ENCODE results near the gene OR51F1. TPM values are rescaled to one million over a fixed set of nuclear protein-coding genes. Genes with fewer than 3 reads are reported as not detected.
"Not testable (repeated sequence)": the region's sequence is repeated elsewhere in the genome, so short reads cannot be mapped to it uniquely, and the experiment has no call there.

The OR51F1 gene, protein sequence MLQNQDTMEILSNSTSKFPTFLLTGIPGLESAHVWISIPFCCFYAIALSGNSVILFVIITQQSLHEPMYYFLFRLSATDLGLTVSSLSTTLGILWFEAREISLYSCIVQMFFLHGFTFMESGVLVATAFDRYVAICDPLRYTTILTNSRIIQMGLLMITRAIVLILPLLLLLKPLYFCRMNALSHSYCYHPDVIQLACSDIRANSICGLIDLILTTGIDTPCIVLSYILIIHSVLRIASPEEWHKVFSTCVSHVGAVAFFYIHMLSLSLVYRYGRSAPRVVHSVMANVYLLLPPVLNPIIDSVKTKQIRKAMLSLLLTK
- not detected for polyA plus RNA-seq (2013, experiment 1 of 2)
- polyA plus RNA-seq (2013, experiment 2 of 2), result not detected

DNA sequence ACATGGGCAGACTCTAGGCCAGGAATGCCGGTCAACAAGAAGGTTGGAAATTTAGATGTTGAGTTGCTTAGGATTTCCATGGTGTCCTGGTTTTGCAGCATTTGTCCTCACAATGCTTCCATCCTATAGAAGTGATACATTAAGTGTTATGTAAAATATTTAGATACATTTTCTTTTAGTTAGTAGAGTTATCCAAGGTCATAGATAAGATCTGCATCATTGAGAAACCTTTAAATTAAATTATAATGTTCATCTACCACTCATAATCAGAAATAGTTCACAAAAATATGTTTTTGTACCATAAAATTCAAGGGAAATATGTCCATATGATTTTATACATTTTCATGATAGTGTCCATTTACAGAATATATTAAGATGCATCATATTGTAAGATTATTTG is at the start of gene OR51F1:
OR51F1 (minus strand) TSS at position 101 of the 400 bp plus-strand sequence; CDS start at position 101, 0 bp downstream.
- no CpG with 5 or more reads among the region's 1 CpG for WGBS (ENCODE audit: extremely low coverage, insufficient coverage, low lambda C conversion rate)
- H2BK120ac ChIP-seq (ENCODE audit: low read depth, low read length), result no peak within 1 kb of the TSS
- H3K36me3 ChIP-seq (ENCODE audit: control insufficient read depth, insufficient read depth, low read length), result no peaks in the 10 kb centered on the region
- H2AK5ac ChIP-seq (ENCODE audit: low read length), result no peak within 1 kb of the TSS
- no peak for DNase-seq
- no peak within 1 kb of the TSS for H3K4ac ChIP-seq (ENCODE audit: low read depth, low read length)
- H3K56ac ChIP-seq (ENCODE audit: low read length), result no peak within 1 kb of the TSS
- no peak within 1 kb of the TSS for H2BK15ac ChIP-seq (replicated peaks; ENCODE audit: low read depth)
- no peaks in the 10 kb centered on the region for H3K4me1 ChIP-seq (ENCODE audit: control insufficient read depth, low read depth, low read length)
- no peak within 1 kb of the TSS for H2BK5ac ChIP-seq (ENCODE audit: low read length)
- H4K8ac ChIP-seq (ENCODE audit: low read depth, low read length), result no peak within 1 kb of the TSS
- no peaks in the 10 kb centered on the region for H3K79me1 ChIP-seq (ENCODE audit: low read length)
- no peak within 1 kb of the TSS for H3K23ac ChIP-seq (ENCODE audit: low read length)
- no peak within 1 kb of the TSS for H3K18ac ChIP-seq (ENCODE audit: low read length)
- H3K9ac ChIP-seq (ENCODE audit: low read length), result no peak within 1 kb of the TSS
- H3K4me3 ChIP-seq (ENCODE audit: low read length), result no peak within 1 kb of the TSS
- H4K5ac ChIP-seq (ENCODE audit: low read length), result no peak within 1 kb of the TSS
- no peak within 1 kb of the TSS for H3K4me2 ChIP-seq (ENCODE audit: low read length)
- H3K27ac ChIP-seq (ENCODE audit: low read depth, low read length), result no peak within 1 kb of the TSS
- H3K79me2 ChIP-seq (ENCODE audit: control insufficient read depth, insufficient read depth, low read length), result no peaks in the 10 kb centered on the region
- H3K27me3 ChIP-seq (ENCODE audit: insufficient read depth, low read length, poor library complexity), result no peaks in the 10 kb centered on the region

DNA sequence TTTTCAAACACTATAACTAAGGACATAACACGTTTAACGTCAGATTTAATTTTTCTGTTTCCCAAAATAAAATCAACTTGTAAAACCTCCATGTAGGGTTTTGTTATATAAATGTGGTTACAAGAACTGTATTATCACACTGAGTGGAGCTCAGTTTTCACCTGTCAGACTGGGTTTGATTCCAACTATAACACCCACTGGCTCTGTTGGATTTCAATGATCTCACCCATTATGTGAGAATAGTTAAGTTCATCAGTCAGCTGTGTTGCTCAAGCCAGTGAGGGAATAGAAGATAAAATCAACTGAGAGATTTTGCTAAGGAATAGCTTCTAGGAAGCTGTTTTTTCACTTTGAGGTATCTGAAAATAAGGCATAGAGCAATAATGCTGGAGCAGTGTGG is 39.5 kb upstream of the OR51F1 start:
- H3K4me2 ChIP-seq (ENCODE audit: low read length), result no peak overlapping the region
- no CpG with 5 or more reads among the region's 2 CpGs for WGBS (ENCODE audit: extremely low coverage, insufficient coverage, low lambda C conversion rate)
- no peak overlapping the region for H3K9ac ChIP-seq (ENCODE audit: low read length)
- no peaks in the 10 kb centered on the region for H3K27me3 ChIP-seq (ENCODE audit: insufficient read depth, low read length, poor library complexity)
- DNase-seq, result no peak
- H3K4me1 ChIP-seq (ENCODE audit: control insufficient read depth, low read depth, low read length), result no peaks in the 10 kb centered on the region
- H3K23ac ChIP-seq (ENCODE audit: low read length), result no peak overlapping the region
- no peak overlapping the region for H4K5ac ChIP-seq (ENCODE audit: low read length)
- no peaks in the 10 kb centered on the region for H3K36me3 ChIP-seq (ENCODE audit: control insufficient read depth, insufficient read depth, low read length)
- no peak overlapping the region for H2BK120ac ChIP-seq (ENCODE audit: low read depth, low read length)
- H3K18ac ChIP-seq (ENCODE audit: low read length), result no peak overlapping the region
- H3K79me2 ChIP-seq (ENCODE audit: control insufficient read depth, insufficient read depth, low read length), result no peaks in the 10 kb centered on the region
- no peaks in the 10 kb centered on the region for H3K79me1 ChIP-seq (ENCODE audit: low read length)
- H3K4ac ChIP-seq (ENCODE audit: low read depth, low read length), result no peak overlapping the region
- H2BK5ac ChIP-seq (ENCODE audit: low read length), result no peak overlapping the region
- no peak overlapping the region for H4K8ac ChIP-seq (ENCODE audit: low read depth, low read length)
- H3K4me3 ChIP-seq (ENCODE audit: low read length), result no peak overlapping the region
- H3K27ac ChIP-seq (ENCODE audit: low read depth, low read length), result no peak overlapping the region
- H2AK5ac ChIP-seq (ENCODE audit: low read length), result no peak overlapping the region
- no peak overlapping the region for H3K56ac ChIP-seq (ENCODE audit: low read length)
- no peak overlapping the region for H2BK15ac ChIP-seq (replicated peaks; ENCODE audit: low read depth)

DNA sequence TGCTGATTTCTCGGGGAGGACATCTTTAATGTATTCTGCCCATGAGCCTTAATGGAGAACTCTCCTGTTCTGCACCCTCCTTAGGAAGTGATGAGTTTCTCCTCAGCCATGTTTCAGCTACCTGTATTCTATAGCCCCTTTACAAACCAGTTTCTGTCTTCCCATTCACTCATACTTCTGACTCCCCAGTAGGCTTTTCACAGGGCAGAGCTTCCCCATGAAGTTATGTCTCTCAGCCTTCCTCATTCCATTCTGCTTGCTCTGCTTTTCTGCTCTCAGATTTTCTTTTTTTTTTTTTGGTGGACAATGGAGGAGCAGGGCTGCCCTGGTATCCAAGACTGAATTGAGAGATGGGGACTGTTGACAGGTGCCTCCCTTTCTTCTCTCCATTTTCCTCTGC is 38.7 kb upstream of the OR51F1 start:
- Histone ChIP-seq H3K4me1 (ENCODE audit: control insufficient read depth, low read depth, low read length) (no peaks in the 10 kb centered on the region), H4K8ac (ENCODE audit: low read depth, low read length) (no peak overlapping the region), H3K27ac (ENCODE audit: low read depth, low read length) (no peak overlapping the region), H3K9ac (ENCODE audit: low read length) (no peak overlapping the region), H3K56ac (ENCODE audit: low read length) (no peak overlapping the region), H3K18ac (ENCODE audit: low read length) (no peak overlapping the region), H3K4me3 (ENCODE audit: low read length) (no peak overlapping the region), H3K4ac (ENCODE audit: low read depth, low read length) (no peak overlapping the region), H3K23ac (ENCODE audit: low read length) (no peak overlapping the region), H2BK5ac (ENCODE audit: low read length) (no peak overlapping the region), H3K36me3 (ENCODE audit: control insufficient read depth, insufficient read depth, low read length) (no peaks in the 10 kb centered on the region), H3K27me3 (ENCODE audit: insufficient read depth, low read length, poor library complexity) (no peaks in the 10 kb centered on the region), H3K79me1 (ENCODE audit: low read length) (no peaks in the 10 kb centered on the region), H2AK5ac (ENCODE audit: low read length) (no peak overlapping the region), H4K5ac (ENCODE audit: low read length) (no peak overlapping the region), H3K4me2 (ENCODE audit: low read length) (no peak overlapping the region), H2BK15ac (replicated peaks; ENCODE audit: low read depth) (no peak overlapping the region), H2BK120ac (ENCODE audit: low read depth, low read length) (no peak overlapping the region), H3K79me2 (ENCODE audit: control insufficient read depth, insufficient read depth, low read length) (no peaks in the 10 kb centered on the region)
- DNase-seq, result no peak
- WGBS (ENCODE audit: extremely low coverage, insufficient coverage, low lambda C conversion rate), result no CpG with 5 or more reads among the region's 1 CpG

DNA sequence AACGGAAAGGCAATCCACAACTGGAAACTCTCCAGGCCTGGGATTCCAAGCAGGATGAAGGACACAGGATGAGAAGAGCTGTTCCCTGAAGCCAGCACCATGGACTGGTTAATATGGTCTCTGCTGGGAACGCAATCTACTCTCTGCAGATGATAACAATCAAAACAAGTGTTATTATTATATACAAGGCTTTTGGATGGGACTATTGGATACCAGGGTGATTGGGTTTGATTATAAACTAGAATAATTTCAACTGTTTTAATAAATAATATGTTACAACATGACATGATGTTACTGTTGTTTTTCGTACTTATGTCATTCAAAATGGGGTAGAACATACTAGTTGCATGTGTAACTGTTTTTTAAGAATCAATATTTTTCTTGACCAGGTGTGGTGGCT is 34.5 kb upstream of the OR51F1 start, which contains the start of gene OR52R1:
OR52R1 (minus strand) TSS at position 101 of the 400 bp plus-strand sequence; CDS start at position 101, 0 bp downstream.
- Histone ChIP-seq H3K27ac (ENCODE audit: low read depth, low read length) (no peak within 1 kb of the TSS), H4K8ac (ENCODE audit: low read depth, low read length) (no peak within 1 kb of the TSS), H3K27me3 (ENCODE audit: insufficient read depth, low read length, poor library complexity) (no peaks in the 10 kb centered on the region), H3K56ac (ENCODE audit: low read length) (no peak within 1 kb of the TSS), H2BK15ac (replicated peaks; ENCODE audit: low read depth) (no peak within 1 kb of the TSS), H3K23ac (ENCODE audit: low read length) (no peak within 1 kb of the TSS), H2AK5ac (ENCODE audit: low read length) (no peak within 1 kb of the TSS), H2BK5ac (ENCODE audit: low read length) (no peak within 1 kb of the TSS), H4K5ac (ENCODE audit: low read length) (no peak within 1 kb of the TSS), H3K79me1 (ENCODE audit: low read length) (no peaks in the 10 kb centered on the region), H3K4me1 (ENCODE audit: control insufficient read depth, low read depth, low read length) (no peaks in the 10 kb centered on the region), H3K4ac (ENCODE audit: low read depth, low read length) (no peak within 1 kb of the TSS), H2BK120ac (ENCODE audit: low read depth, low read length) (no peak within 1 kb of the TSS), H3K36me3 (ENCODE audit: control insufficient read depth, insufficient read depth, low read length) (no peaks in the 10 kb centered on the region), H3K18ac (ENCODE audit: low read length) (no peak within 1 kb of the TSS), H3K4me2 (ENCODE audit: low read length) (no peak within 1 kb of the TSS), H3K79me2 (ENCODE audit: control insufficient read depth, insufficient read depth, low read length) (no peaks in the 10 kb centered on the region), H3K4me3 (ENCODE audit: low read length) (no peak within 1 kb of the TSS), H3K9ac (ENCODE audit: low read length) (no peak within 1 kb of the TSS)
- no peak for DNase-seq
- no CpG with 5 or more reads among the region's 3 CpGs for WGBS (ENCODE audit: extremely low coverage, insufficient coverage, low lambda C conversion rate)

DNA sequence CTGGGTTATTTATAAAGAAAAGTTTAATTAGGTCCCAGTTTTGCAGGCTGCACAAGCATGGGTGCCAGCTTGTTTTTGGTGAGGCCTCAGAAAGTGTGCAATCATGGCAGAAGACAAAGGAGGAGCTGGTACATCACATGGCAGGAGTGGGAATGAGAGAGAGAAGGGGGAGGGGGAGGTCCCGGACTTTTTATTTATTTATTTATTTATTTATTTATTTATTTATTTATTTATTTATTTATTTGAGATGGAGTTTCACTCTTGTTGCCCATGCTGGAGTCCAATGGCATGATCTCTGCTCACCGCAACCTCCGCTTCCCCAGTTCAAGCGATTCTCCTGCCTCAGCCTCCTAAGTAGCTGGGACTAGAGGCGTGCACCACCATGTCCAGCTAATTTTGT is 31.6 kb upstream of the OR51F1 start:
- H2BK5ac ChIP-seq (ENCODE audit: low read length); H2AK5ac ChIP-seq (ENCODE audit: low read length): not testable (repeated sequence)
- WGBS (ENCODE audit: extremely low coverage, insufficient coverage, low lambda C conversion rate), result no CpG with 5 or more reads among the region's 5 CpGs

More for the DNA sequence above, 31.6 kb upstream of the OR51F1 start:
- not testable (repeated sequence) for H2BK15ac ChIP-seq (replicated peaks; ENCODE audit: low read depth); H3K27ac ChIP-seq (ENCODE audit: low read depth, low read length); H3K56ac ChIP-seq (ENCODE audit: low read length); DNase-seq; H3K4me3 ChIP-seq (ENCODE audit: low read length); H3K79me2 ChIP-seq (ENCODE audit: control insufficient read depth, insufficient read depth, low read length); H2BK120ac ChIP-seq (ENCODE audit: low read depth, low read length); H3K27me3 ChIP-seq (ENCODE audit: insufficient read depth, low read length, poor library complexity); H3K18ac ChIP-seq (ENCODE audit: low read length); H3K23ac ChIP-seq (ENCODE audit: low read length); H3K9ac ChIP-seq (ENCODE audit: low read length); H3K4me1 ChIP-seq (ENCODE audit: control insufficient read depth, low read depth, low read length); H4K8ac ChIP-seq (ENCODE audit: low read depth, low read length); H3K4me2 ChIP-seq (ENCODE audit: low read length); H3K4ac ChIP-seq (ENCODE audit: low read depth, low read length); H3K79me1 ChIP-seq (ENCODE audit: low read length); H4K5ac ChIP-seq (ENCODE audit: low read length); H3K36me3 ChIP-seq (ENCODE audit: control insufficient read depth, insufficient read depth, low read length)
